Endothelial cell of umbilical vein (primary cell): ENCODE data around the gene LRP1B. TPM values are rescaled to one million over a fixed set of nuclear protein-coding genes. Genes with fewer than 3 reads are reported as not detected.

Experiments
- BruUV-seq: library from RNA; stranded (reverse); fragments of 400-500 nt; replicated peaks from 2 replicates; lab custom pipeline; 2021; lab: Mats Ljungman, UMichigan
- CTCF ChIA-PET: fragments of 300-600, 350-600 bp; sonication (Branson Sonifier 250); formaldehyde crosslinking; loops from one replicate; lab custom pipeline; 2021; ENCODE audit warnings: antibody characterized with exemption, inconsistent platforms; lab: Charles Lee
- POLR2A ChIA-PET: fragments of 300-600, 350-600 bp; sonication (Branson Sonifier 250); formaldehyde crosslinking; loops from one replicate; lab custom pipeline; 2021; ENCODE audit warnings: antibody characterized with exemption, inconsistent platforms; lab: Charles Lee
- DNase-seq: peaks from one replicate; pipeline ENCODE4 v3.0.0-alpha.2; 2011; ENCODE audit warnings: low read depth, low spot score
- FAIRE-seq: peaks from 2 replicates; lab custom pipeline; 2011; peaks lifted over from hg19 to GRCh38; lab: Jason Lieb, UNC
- H2AFZ ChIP-seq: 2 replicates; pipeline ENCODE4 v1.6.0; 2012; ENCODE audit warnings: low read depth, low read length, control low read depth, inconsistent platforms
- H3K27ac ChIP-seq: 2 replicates; pipeline ENCODE4 v1.5.1; 2011; ENCODE audit warnings: low read depth, mild to moderate bottlenecking, control low read depth, low read length, moderate library complexity; ENCODE audit not compliant: insufficient read depth
- H3K27me3 ChIP-seq, 2 experiments: 2 replicates each; pipeline versions ENCODE4 v1.6.0 to v1.6.1; 2011; ENCODE audit warnings: low read length in 2 of 2, mixed read lengths in 1 of 2; ENCODE audit not compliant: control insufficient read depth in 2 of 2, insufficient read depth in 2 of 2
- H3K36me3 ChIP-seq, 2 experiments: 2 replicates in 1 of 2; 3 replicates in 1 of 2; pipeline ENCODE4 v1.5.1; 2011; ENCODE audit warnings: low read length in 2 of 2, mild to moderate bottlenecking in 1 of 2, moderate library complexity in 1 of 2; ENCODE audit not compliant: control insufficient read depth in 2 of 2, insufficient read depth in 2 of 2; ENCODE audit errors: extremely low read depth in 1 of 2
- H3K4me1 ChIP-seq: 3 replicates; pipeline ENCODE4 v1.5.1; 2011; ENCODE audit warnings: mild to moderate bottlenecking, low read length; ENCODE audit not compliant: control insufficient read depth, insufficient read depth; ENCODE audit errors: extremely low read depth
- H3K4me2 ChIP-seq: 2 replicates; pipeline ENCODE4 v1.6.1; 2011; ENCODE audit warnings: low read length, control low read depth, mixed read lengths; ENCODE audit not compliant: insufficient read depth
- H3K4me3 ChIP-seq, 3 experiments: fragments of 200-600 bp in 1 of 3; sonication (generic), shearing (Covaris generic) in 1 of 3; replicated peaks in 1 of 3; 2 replicates each; pipeline ENCODE4 v1.5.1; 2011 to 2016; ENCODE audit warnings: control low read depth in 3 of 3, low read length in 3 of 3, mild to moderate bottlenecking in 2 of 3, inconsistent platforms in 1 of 3, low read depth in 1 of 3, moderate library complexity in 1 of 3; ENCODE audit not compliant: insufficient read depth in 1 of 3
- H3K79me2 ChIP-seq: 2 replicates; pipeline ENCODE4 v1.6.0; 2012; ENCODE audit warnings: low read length, inconsistent platforms; ENCODE audit not compliant: control insufficient read depth, insufficient read depth
- H3K9ac ChIP-seq: replicated peaks from 2 replicates; pipeline ENCODE3; 2011; ENCODE audit warnings: low read length, control low read depth; ENCODE audit not compliant: insufficient read depth; ENCODE audit errors: extremely low read depth
- H3K9me1 ChIP-seq: replicated peaks from 3 replicates; pipeline ENCODE4 v1.6.0; 2011; ENCODE audit warnings: mild to moderate bottlenecking, low read length; ENCODE audit not compliant: control insufficient read depth, insufficient read depth; ENCODE audit errors: extremely low read depth
- H3K9me3 ChIP-seq: replicated peaks from 2 replicates; pipeline ENCODE4 v1.5.1; 2012; ENCODE audit warnings: low read length, inconsistent platforms; ENCODE audit not compliant: control insufficient read depth, insufficient read depth
- H4K20me1 ChIP-seq: replicated peaks from 2 replicates; pipeline ENCODE3; 2011; ENCODE audit warnings: mild to moderate bottlenecking, low read length; ENCODE audit not compliant: control insufficient read depth, insufficient read depth; ENCODE audit errors: extremely low read depth
- CTCF ChIP-seq, 2 donors: IDR thresholded peaks; 1 replicate in 1 of 2; 2 replicates in 1 of 2; pipeline ENCODE4 v1.5.1; 2011; ENCODE audit warnings: low read length in 2 of 2, mild to moderate bottlenecking in 2 of 2, moderate library complexity in 2 of 2, control low read depth in 1 of 2, inconsistent platforms in 1 of 2, low read depth in 1 of 2; ENCODE audit not compliant: insufficient read depth in 1 of 2; ENCODE audit errors: extremely low read depth in 1 of 2
- EZH2 ChIP-seq: IDR thresholded peaks from 2 replicates; pipeline ENCODE4 v1.6.1; 2012; ENCODE audit warnings: borderline replicate concordance, low read depth, mild to moderate bottlenecking, moderate library complexity, low read length, inconsistent platforms; ENCODE audit not compliant: severe bottlenecking
- FOS ChIP-seq: IDR thresholded peaks from 2 replicates; pipeline ENCODE4 v1.6.1; 2011; ENCODE audit warnings: mild to moderate bottlenecking, low read length, moderate library complexity, borderline replicate concordance; ENCODE audit not compliant: insufficient read depth
- GATA2 ChIP-seq: IDR thresholded peaks from 2 replicates; pipeline ENCODE4 v1.7.0; 2011; ENCODE audit warnings: low read depth, mild to moderate bottlenecking, moderate library complexity, mixed read lengths, low read length; ENCODE audit not compliant: insufficient read length, insufficient read depth
- JUN ChIP-seq: IDR thresholded peaks from 2 replicates; pipeline ENCODE4 v1.6.1; 2011; ENCODE audit warnings: borderline replicate concordance, low read depth; ENCODE audit not compliant: insufficient read length, insufficient read depth
- MAX ChIP-seq: IDR thresholded peaks from 2 replicates; pipeline ENCODE4 v1.6.1; 2011; ENCODE audit not compliant: insufficient read depth, insufficient read length
- MYC ChIP-seq: IDR thresholded peaks from one replicate; pipeline ENCODE4 v1.6.1; 2011; ENCODE audit warnings: mild to moderate bottlenecking, low read depth, low read length
- POLR2A ChIP-seq: IDR thresholded peaks from 2 replicates; pipeline ENCODE4 v1.6.1; 2012; ENCODE audit warnings: low read depth, mild to moderate bottlenecking, control low read depth, low read length
- POLR2AphosphoS5 ChIP-seq: IDR thresholded peaks from 2 replicates; pipeline ENCODE4 v1.6.1; 2012; ENCODE audit warnings: low read depth, mild to moderate bottlenecking, control low read depth, low read length, moderate library complexity; ENCODE audit not compliant: insufficient read depth
- dilution Hi-C: fragments of 300-500 bp; cut with MboI; formaldehyde crosslinking; loops from one replicate; pipeline ENCODE4 v1.15.0; 2019; ENCODE audit warnings: low sequenced_read_pairs; ENCODE audit not compliant: extremely low pct_ligation_motif_present
- intact Hi-C: fragments of 100-400 bp; cut with micrococcal nuclease; formaldehyde crosslinking; loops from one replicate; pipeline ENCODE4 v1.10.0; 2022
- polyA plus RNA-seq, 4 experiments: library from polyadenylated mRNA; depleted of rRNA in 3 of 4; stranded (reverse) in 3 of 4; unstranded in 1 of 4; fragments of >200 nt; gene quantifications; 2 replicates each; pipeline versions ENCODE4 v1.2.1 to v1.2.3, GENCODE V29; 2011 to 2012; ENCODE audit warnings: missing spikeins in 1 of 4
- total RNA-seq: library from RNA; stranded (reverse); gene quantifications from 2 replicates; pipeline ENCODE4 v1.2.3, GENCODE V29; 2021

The LRP1B gene
- total and polyA plus RNA-seq, 2 donors (not counting 3 experiments of a cell fraction or from before 2014, with no cell fraction given), result 0.03 to 0.07 TPM

DNA sequence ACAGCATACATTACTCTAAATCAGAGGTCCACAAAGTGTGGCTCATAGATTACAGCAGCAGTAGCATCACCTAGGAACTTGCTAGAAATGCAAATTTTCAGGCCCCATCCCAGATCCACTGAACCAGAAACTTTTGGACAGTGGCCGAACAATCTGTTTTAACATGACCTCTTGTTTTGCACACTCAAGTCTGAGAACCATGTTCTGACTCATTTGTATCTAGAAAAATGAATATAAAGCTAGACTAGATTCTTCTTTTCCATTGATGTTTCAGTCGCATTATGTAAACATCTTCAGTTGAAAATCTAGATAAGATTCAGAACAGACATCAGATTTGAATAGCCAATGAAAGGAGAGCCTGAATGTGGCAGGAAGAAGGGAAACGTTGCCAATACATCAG, 608.8 kb downstream of the LRP1B start:
- no peaks in the 10 kb centered on the region for H4K20me1 ChIP-seq
- no peak overlapping the region for H3K27ac ChIP-seq
- no peaks in the 10 kb centered on the region for H3K9me1 ChIP-seq
- H3K4me1 ChIP-seq, result no peaks in the 10 kb centered on the region
- ChIA-PET POLR2A (no interaction called here), CTCF (no interaction called here)
- H3K79me2 ChIP-seq, result no peaks in the 10 kb centered on the region
- FAIRE-seq (no peak), DNase-seq (no peak)
- TF ChIP-seq CTCF (IDR thresholded peaks at IDR 0.05; ENCODE audit: extremely low read depth in 1 of 2, insufficient read depth in 1 of 2, low read depth in 1 of 2, low read length in 2 of 2) (no peak), EZH2 (no peak), JUN (no peak), FOS (no peak), POLR2AphosphoS5 (no peak)
- H3K4me2 ChIP-seq, result no peak overlapping the region
- no peak overlapping the region for H3K4me3 ChIP-seq
- H3K27me3 ChIP-seq, result no peaks in the 10 kb centered on the region
- no peaks in the 10 kb centered on the region for H3K36me3 ChIP-seq
- no peak overlapping the region for H3K9ac ChIP-seq
- no peak overlapping the region for H2AFZ ChIP-seq
- no TSS peak for BruUV-seq
- dilution Hi-C loops, result no loop called here
- no peaks in the 10 kb centered on the region for H3K9me3 ChIP-seq
- intact Hi-C loops, result no loop called here

GRCh38 chr2:141519906-141520305, 610.9 kb downstream of the LRP1B start:
- H3K9ac ChIP-seq, result no peak overlapping the region
- no peak for FAIRE-seq
- ChIA-PET POLR2A (no interaction called here), CTCF (no interaction called here)
- H3K27me3 ChIP-seq, result no peaks in the 10 kb centered on the region
- H3K4me2 ChIP-seq, result no peak overlapping the region
- no peaks in the 10 kb centered on the region for H3K9me3 ChIP-seq
- BruUV-seq, result no TSS peak
- H3K4me3 ChIP-seq, result no peak overlapping the region
- intact Hi-C loops (no loop called here), dilution Hi-C loops (no loop called here)
- TF ChIP-seq MAX (no peak), MYC (no peak), CTCF (IDR thresholded peaks at IDR 0.05; ENCODE audit: extremely low read depth in 1 of 2, insufficient read depth in 1 of 2, low read depth in 1 of 2, low read length in 2 of 2) (no peak), POLR2A (no peak), EZH2 (no peak), POLR2AphosphoS5 (no peak), GATA2 (no peak), FOS (no peak), JUN (no peak)
- no peak overlapping the region for H3K27ac ChIP-seq
- no peaks in the 10 kb centered on the region for H3K36me3 ChIP-seq
- no peaks in the 10 kb centered on the region for H4K20me1 ChIP-seq
- DNase-seq, result no peak
- no peaks in the 10 kb centered on the region for H3K4me1 ChIP-seq
- H3K9me1 ChIP-seq, result no peaks in the 10 kb centered on the region
- no peak overlapping the region for H2AFZ ChIP-seq
- H3K79me2 ChIP-seq, result no peaks in the 10 kb centered on the region
